Neural crest cell (in vitro differentiated cells): ENCODE measurements around the gene PDZRN4. TPM values are rescaled to one million over a fixed set of nuclear protein-coding genes. Genes with fewer than 3 reads are reported as not detected.
"Not testable (repeated sequence)": the region's sequence is repeated elsewhere in the genome, so short reads cannot be mapped to it uniquely, and the experiment has no call there.

Experiments used
- DNase-seq: peaks from one replicate; pipeline ENCODE4 v3.0.0; 2021; ENCODE audit warnings: low read depth, mixed read lengths, low spot score
- H3K27ac Mint-ChIP-seq: one replicate; pipeline ENCODE4 v1.8.0; 2021; ENCODE audit warnings: mild to moderate bottlenecking, mixed read lengths; ENCODE audit not compliant: unreplicated experiment
- H3K27me3 Mint-ChIP-seq: 2 replicates; pipeline ENCODE4 v1.8.0; 2021; ENCODE audit warnings: low read depth, mild to moderate bottlenecking, mixed read lengths
- H3K36me3 Mint-ChIP-seq: 2 replicates; pipeline ENCODE4 v1.8.0; 2021; ENCODE audit warnings: low read depth, mild to moderate bottlenecking, mixed read lengths
- H3K4me1 Mint-ChIP-seq: 2 replicates; pipeline ENCODE4 v1.8.0; 2021; ENCODE audit warnings: mixed read lengths
- H3K4me3 Mint-ChIP-seq: one replicate; pipeline ENCODE4 v1.8.0; 2021; ENCODE audit warnings: mild to moderate bottlenecking, mixed read lengths
- H3K9me3 Mint-ChIP-seq: 2 replicates; pipeline ENCODE4 v1.8.0; 2021; ENCODE audit warnings: mixed read lengths
- total RNA-seq: library from RNA; stranded (reverse); gene quantifications from 2 replicates; pipeline ENCODE4 v1.2.1, GENCODE V29; 2021
- TF ChIP-seq, protein P1 (sequence below): fragments of 200-600 bp; sonication (generic); conservative IDR thresholded peaks from 2 replicates; pipeline ENCODE4 v1.5.0; 2021; ENCODE audit warnings: antibody characterized with exemption, mild to moderate bottlenecking

The PDZRN4 gene
- total RNA-seq, 1 donor from 2014 or later, result 2.5 TPM

DNA sequence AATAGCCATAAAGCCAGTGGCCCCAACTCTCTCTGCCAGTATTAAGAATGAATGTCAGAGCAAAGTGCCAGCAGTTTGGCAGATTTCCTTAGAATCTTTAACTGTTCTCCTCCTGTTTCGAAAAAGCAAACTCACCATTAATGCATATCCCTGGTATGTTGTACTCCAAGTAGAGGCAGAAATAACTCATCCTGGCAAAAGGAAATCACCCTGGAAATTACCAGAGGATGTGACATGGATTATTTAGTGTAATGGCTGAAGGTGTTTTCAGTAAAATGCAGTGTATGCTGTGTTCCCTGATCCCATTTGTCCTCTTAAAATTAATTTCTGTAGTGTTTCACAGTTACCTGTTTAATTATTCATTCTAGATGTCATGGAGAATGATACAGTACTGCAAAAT lies 105.3 kb downstream of the PDZRN4 start:
- H3K9me3 Mint-ChIP-seq, result peaks cover 8% of the 10 kb centered on the region
- DNase-seq, result no peak
- no peaks in the 10 kb centered on the region for H3K27me3 Mint-ChIP-seq
- peaks cover 4% of the 10 kb centered on the region for H3K36me3 Mint-ChIP-seq
- TF ChIP-seq, protein P1, sequence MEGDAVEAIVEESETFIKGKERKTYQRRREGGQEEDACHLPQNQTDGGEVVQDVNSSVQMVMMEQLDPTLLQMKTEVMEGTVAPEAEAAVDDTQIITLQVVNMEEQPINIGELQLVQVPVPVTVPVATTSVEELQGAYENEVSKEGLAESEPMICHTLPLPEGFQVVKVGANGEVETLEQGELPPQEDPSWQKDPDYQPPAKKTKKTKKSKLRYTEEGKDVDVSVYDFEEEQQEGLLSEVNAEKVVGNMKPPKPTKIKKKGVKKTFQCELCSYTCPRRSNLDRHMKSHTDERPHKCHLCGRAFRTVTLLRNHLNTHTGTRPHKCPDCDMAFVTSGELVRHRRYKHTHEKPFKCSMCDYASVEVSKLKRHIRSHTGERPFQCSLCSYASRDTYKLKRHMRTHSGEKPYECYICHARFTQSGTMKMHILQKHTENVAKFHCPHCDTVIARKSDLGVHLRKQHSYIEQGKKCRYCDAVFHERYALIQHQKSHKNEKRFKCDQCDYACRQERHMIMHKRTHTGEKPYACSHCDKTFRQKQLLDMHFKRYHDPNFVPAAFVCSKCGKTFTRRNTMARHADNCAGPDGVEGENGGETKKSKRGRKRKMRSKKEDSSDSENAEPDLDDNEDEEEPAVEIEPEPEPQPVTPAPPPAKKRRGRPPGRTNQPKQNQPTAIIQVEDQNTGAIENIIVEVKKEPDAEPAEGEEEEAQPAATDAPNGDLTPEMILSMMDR, result no peak
- H3K4me1 Mint-ChIP-seq, result peaks cover 26% of the 10 kb centered on the region
- H3K27ac Mint-ChIP-seq, result no peak overlapping the region
- H3K4me3 Mint-ChIP-seq, result no peak overlapping the region

DNA sequence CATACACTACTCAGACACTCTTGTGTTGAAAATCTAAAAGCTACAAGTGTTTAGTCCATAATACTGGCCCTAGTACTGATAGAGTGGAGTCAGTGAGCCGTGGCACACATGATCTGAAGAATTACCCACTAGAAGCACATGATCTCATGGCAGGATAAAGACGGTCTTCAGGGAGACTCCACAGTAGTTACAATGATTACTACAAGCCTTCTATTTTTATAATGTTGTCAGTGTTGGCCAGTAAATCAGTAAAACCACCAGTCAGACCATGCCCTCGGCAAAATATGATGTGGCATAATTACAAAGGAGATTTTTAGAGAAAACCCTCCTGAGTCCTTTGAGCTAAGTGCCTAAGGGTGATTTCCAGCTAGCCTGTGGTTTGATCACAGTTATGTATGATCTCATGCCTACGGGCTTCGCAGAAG lies 114.9 kb downstream of the PDZRN4 start:
- Mint-ChIP-seq H3K4me1 (peaks cover 28% of the 10 kb centered on the region), H3K36me3 (no peaks in the 10 kb centered on the region), H3K27ac (no peak overlapping the region), H3K4me3 (no peak overlapping the region), H3K27me3 (peaks cover 5% of the 10 kb centered on the region), H3K9me3 (no peaks in the 10 kb centered on the region)
- no peak for DNase-seq
- TF ChIP-seq, protein P1, result no peak

DNA sequence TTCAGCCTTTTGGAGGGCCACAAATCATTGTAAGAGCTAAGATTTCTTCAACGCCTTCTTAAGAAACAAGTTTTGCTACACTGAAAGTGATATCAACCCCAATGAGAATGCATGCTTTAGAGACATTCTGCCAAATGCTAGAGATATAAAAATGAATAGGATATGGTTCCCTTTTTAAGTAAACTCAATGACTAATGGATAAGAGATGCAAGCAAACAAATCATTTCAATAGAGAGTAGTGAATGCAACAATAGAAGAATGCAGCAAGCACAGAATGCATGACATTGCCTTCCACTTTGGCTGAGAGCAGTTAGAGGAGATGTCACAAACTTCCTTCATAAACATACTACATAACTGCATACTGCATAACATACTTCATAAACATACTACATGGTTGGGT lies 116.4 kb downstream of the PDZRN4 start:
- H3K9me3 Mint-ChIP-seq, result no peaks in the 10 kb centered on the region
- H3K4me3 Mint-ChIP-seq, result no peak overlapping the region
- peaks cover 24% of the 10 kb centered on the region for H3K4me1 Mint-ChIP-seq

DNA sequence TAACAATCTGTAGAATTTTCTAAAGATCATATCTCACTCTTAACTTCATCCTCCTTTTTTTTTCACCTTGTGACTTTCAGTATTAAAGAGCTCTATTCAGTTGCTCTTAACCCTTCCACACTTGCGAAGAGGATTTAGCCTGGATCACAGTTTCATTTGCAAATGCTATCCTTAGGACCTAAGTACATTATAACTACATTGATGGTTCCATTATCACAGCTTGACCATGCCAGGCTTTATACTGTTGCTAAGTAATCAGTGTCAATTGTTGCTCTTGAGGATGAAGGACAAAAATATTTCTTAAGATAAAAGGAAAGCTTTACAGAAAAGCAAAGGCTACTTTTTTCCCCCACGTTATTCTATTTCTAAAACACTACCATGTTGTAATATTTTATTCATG lies 122.2 kb downstream of the PDZRN4 start:
- Mint-ChIP-seq H3K9me3 (no peaks in the 10 kb centered on the region), H3K36me3 (no peaks in the 10 kb centered on the region), H3K4me3 (no peak overlapping the region), H3K4me1 (no peaks in the 10 kb centered on the region), H3K27ac (no peak overlapping the region), H3K27me3 (no peaks in the 10 kb centered on the region)
- TF ChIP-seq, protein P1, result no peak
- no peak for DNase-seq

More for the DNA sequence above, 116.4 kb downstream of the PDZRN4 start:
- H3K27me3 Mint-ChIP-seq, result peaks cover 5% of the 10 kb centered on the region
- H3K27ac Mint-ChIP-seq, result no peak overlapping the region
- DNase-seq, result no peak
- TF ChIP-seq, protein P1, result no peak
- H3K36me3 Mint-ChIP-seq, result no peaks in the 10 kb centered on the region

GRCh38 chr12:41311883-41312282 lies 123.8 kb downstream of the PDZRN4 start:
- Mint-ChIP-seq H3K9me3 (no peaks in the 10 kb centered on the region), H3K4me3 (no peak overlapping the region), H3K27me3 (no peaks in the 10 kb centered on the region), H3K36me3 (no peaks in the 10 kb centered on the region), H3K27ac (no peak overlapping the region), H3K4me1 (no peaks in the 10 kb centered on the region)
- DNase-seq, result no peak
- TF ChIP-seq, protein P1, result no peak

DNA sequence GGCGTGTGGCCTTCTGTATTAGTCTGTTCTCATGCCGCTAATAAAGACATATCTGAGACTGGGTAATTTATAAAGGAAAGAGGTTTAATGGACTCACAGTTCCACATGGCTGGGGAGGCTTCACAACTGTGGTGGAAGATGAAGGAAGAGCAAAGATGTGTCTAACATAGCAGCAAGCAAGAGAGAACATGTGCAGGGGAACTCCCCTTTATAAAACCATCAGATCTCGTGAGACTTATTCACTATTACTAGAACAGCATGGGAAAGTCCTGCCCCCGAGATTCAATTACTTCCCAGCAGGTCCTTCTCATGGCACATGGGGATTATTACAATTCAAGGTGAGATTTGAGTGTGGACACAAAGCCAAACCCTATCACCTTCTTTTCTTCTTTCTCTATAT lies 124.3 kb downstream of the PDZRN4 start:
- H3K27ac Mint-ChIP-seq, H3K36me3 Mint-ChIP-seq, DNase-seq, H3K4me1 Mint-ChIP-seq, H3K27me3 Mint-ChIP-seq, H3K4me3 Mint-ChIP-seq, H3K9me3 Mint-ChIP-seq: not testable (repeated sequence)
